ENCODE measurements around the gene ABCD4. TPM values are rescaled to one million over a fixed set of nuclear protein-coding genes. Genes with fewer than 3 reads are reported as not detected.

Gene ABCD4
- polyA plus RNA-seq, 3 donors, result 13.9 to 54.1 (median 14.2) TPM

- no peak for TF ChIP-seq CTCF (IDR thresholded peaks at IDR 0.05)
- Mint-ChIP-seq H3K4me1 (peaks cover 23% of the 10 kb centered on the region), H3K36me3 (peaks cover 0 to 5% of the 10 kb centered on the region in 2 donors), H3K9me3 (peaks cover 0 to 15% (median 5%) of the 10 kb centered on the region in 7 donors), H3K27ac (no peak overlapping the region), H3K27me3 (ENCODE audit: low read depth in 3 of 3) (peaks cover 88 to 99% (median 91%) of the 10 kb centered on the region in 3 donors), H3K4me3 (peak overlapping the region; percentile 9 to 81)
- DNase-seq, result no peak
- 5% methylated on average over 94 of the region's 94 CpGs for WGBS (ENCODE audit: insufficient coverage)
- Histone ChIP-seq H3K9ac (ENCODE audit: insufficient read depth, low read length, poor library complexity, severe bottlenecking) (no peak overlapping the region), H3K27ac (ENCODE audit: low read depth in 1 of 2, low read length in 2 of 2) (no peak overlapping the region), H3K4me2 (replicated peaks; ENCODE audit: extremely low read depth, low read length, poor library complexity, severe bottlenecking) (peak overlapping the region; percentile 42), H3K27me3 (ENCODE audit: control insufficient read depth in 2 of 2, insufficient read depth in 2 of 2, low read length in 2 of 2) (peaks cover 70 to 93% of the 10 kb centered on the region in 2 donors), H3K9me3 (replicated peaks in 1 of 2; ENCODE audit: control insufficient read depth in 1 of 2, insufficient read depth in 1 of 2, low read length in 2 of 2) (peaks cover 0 to 47% of the 10 kb centered on the region in 2 donors), H3K36me3 (replicated peaks in 1 of 2; ENCODE audit: control insufficient read depth in 1 of 2, insufficient read depth in 2 of 2, low read length in 2 of 2) (no peaks in the 10 kb centered on the region), H2AFZ (ENCODE audit: insufficient read depth, low read depth, low read length, poor library complexity, severe bottlenecking) (no peak overlapping the region), H4K20me1 (ENCODE audit: insufficient read depth, low read length) (no peaks in the 10 kb centered on the region), H3K4me1 (ENCODE audit: control insufficient read depth in 1 of 2, insufficient read depth in 2 of 2, low read length in 2 of 2) (peaks cover 14 to 15% of the 10 kb centered on the region in 2 donors), H3K79me2 (ENCODE audit: insufficient read depth, low read length) (no peaks in the 10 kb centered on the region), H3K4me3 (replicated peaks in 1 of 3; ENCODE audit: low read depth in 2 of 3, low read length in 3 of 3) (peak overlapping the region in 1 of 3 experiments; percentile 39)
- intact Hi-C loops (cut with micrococcal nuclease), result no loop called here
Observed at GRCh38 chr14:74239848-74240793, 62.6 kb downstream of the ABCD4 start.

GRCh38 chr14:74238974-74239847, 63.5 kb downstream of the ABCD4 start, which contains the start of gene VSX2:
TSS of gene VSX2 (plus strand) at chr14:74239449. CDS start at chr14:74239562, 113 bp downstream.
- Histone ChIP-seq H3K27me3 (ENCODE audit: control insufficient read depth in 2 of 2, insufficient read depth in 2 of 2, low read length in 2 of 2) (peaks cover 65 to 87% of the 10 kb centered on the region in 2 donors), H2AFZ (ENCODE audit: insufficient read depth, low read depth, low read length, poor library complexity, severe bottlenecking) (no peak within 1 kb of the TSS), H3K4me1 (ENCODE audit: control insufficient read depth in 1 of 2, insufficient read depth in 2 of 2, low read length in 2 of 2) (peaks cover 14 to 15% of the 10 kb centered on the region in 2 donors), H3K9me3 (replicated peaks in 1 of 2; ENCODE audit: control insufficient read depth in 1 of 2, insufficient read depth in 1 of 2, low read length in 2 of 2) (peaks cover 0 to 47% of the 10 kb centered on the region in 2 donors), H4K20me1 (ENCODE audit: insufficient read depth, low read length) (no peaks in the 10 kb centered on the region), H3K4me3 (replicated peaks in 1 of 3; ENCODE audit: low read depth in 2 of 3, low read length in 3 of 3) (peak within 1 kb of the TSS in 1 of 3 experiments; percentile 39), H3K36me3 (replicated peaks in 1 of 2; ENCODE audit: control insufficient read depth in 1 of 2, insufficient read depth in 2 of 2, low read length in 2 of 2) (no peaks in the 10 kb centered on the region), H3K9ac (ENCODE audit: insufficient read depth, low read length, poor library complexity, severe bottlenecking) (no peak within 1 kb of the TSS), H3K4me2 (replicated peaks; ENCODE audit: extremely low read depth, low read length, poor library complexity, severe bottlenecking) (peak within 1 kb of the TSS; percentile 42), H3K79me2 (ENCODE audit: insufficient read depth, low read length) (no peaks in the 10 kb centered on the region), H3K27ac (ENCODE audit: low read depth in 1 of 2, low read length in 2 of 2) (no peak within 1 kb of the TSS)
- peak within 1 kb of the TSS; percentile 9 to 81 for H3K4me3 Mint-ChIP-seq
- TF ChIP-seq CTCF (IDR thresholded peaks at IDR 0.05), result no peak
- no peak for DNase-seq
- no peak within 1 kb of the TSS for H3K27ac Mint-ChIP-seq
- intact Hi-C loops (cut with micrococcal nuclease), result no loop called here
- H3K36me3 Mint-ChIP-seq, result peaks cover 0 to 5% of the 10 kb centered on the region in 2 donors
- 14% methylated on average over 38 of the region's 40 CpGs for WGBS (ENCODE audit: insufficient coverage)
- peaks cover 23% of the 10 kb centered on the region for H3K4me1 Mint-ChIP-seq
- H3K27me3 Mint-ChIP-seq (ENCODE audit: low read depth in 3 of 3), result peaks cover 86 to 99% (median 90%) of the 10 kb centered on the region in 3 donors
- peaks cover 0 to 15% (median 4%) of the 10 kb centered on the region in 7 donors for H3K9me3 Mint-ChIP-seq
